T follicular helper cell (primary cell): ENCODE data around the gene IL17RA.
"Not testable (repeated sequence)": the region's sequence is repeated elsewhere in the genome, so short reads cannot be mapped to it uniquely, and the experiment has no call there.

Experiments used
- DNase-seq: peaks from one replicate; pipeline ENCODE4 v3.0.0-alpha.2; 2020; ENCODE audit warnings: low read depth
- total RNA-seq, 2 experiments: gene quantifications; one replicate each; lab custom pipeline; 2026; lab: John Stamatoyannopoulos, UW

The IL17RA gene
- 54.4 to 148 reads per million in 2 experiments for total RNA-seq

- DNase-seq = peak; percentile 90
These were observed at the start of gene IL17RA for GRCh38 chr22:17084554-17085276. IL17RA (plus strand) TSS chr22:17085000; CDS start chr22:17085092, 92 bp downstream.

GRCh38 chr22:17035246-17035645 is 49.6 kb upstream of the IL17RA start:
- no peak for DNase-seq

GRCh38 chr22:17035976-17036841 is 48.6 kb upstream of the IL17RA start:
- not testable (repeated sequence) for DNase-seq

- DNase-seq = not testable (repeated sequence)
These were observed 47.7 kb upstream of the IL17RA start for GRCh38 chr22:17036842-17037711.

- DNase-seq = no peak
These were observed 41.3 kb upstream of the IL17RA start for GRCh38 chr22:17043521-17043920.

- DNase-seq = no peak
These were observed 38.0 kb upstream of the IL17RA start for GRCh38 chr22:17046566-17047348.

GRCh38 chr22:17047656-17048055 is 37.1 kb upstream of the IL17RA start:
- DNase-seq = no peak

- no peak for DNase-seq
These were observed 28.7 kb upstream of the IL17RA start for GRCh38 chr22:17056058-17056457.

GRCh38 chr22:17056807-17057206 is 28.0 kb upstream of the IL17RA start:
- no peak for DNase-seq

GRCh38 chr22:17057959-17058814 is 26.6 kb upstream of the IL17RA start:
- peak; percentile 13 for DNase-seq

GRCh38 chr22:17060126-17060525 is 24.7 kb upstream of the IL17RA start:
- no peak for DNase-seq

- DNase-seq = no peak
These were observed 21.2 kb upstream of the IL17RA start for GRCh38 chr22:17063411-17064106.

GRCh38 chr22:17064498-17065100 is 20.2 kb upstream of the IL17RA start:
- DNase-seq = no peak

GRCh38 chr22:17065433-17065832 is 19.4 kb upstream of the IL17RA start:
- no peak for DNase-seq

- no peak for DNase-seq
These were observed 11.9 kb upstream of the IL17RA start for GRCh38 chr22:17072877-17073276.

- DNase-seq = no peak
These were observed 10.2 kb upstream of the IL17RA start for GRCh38 chr22:17074648-17075002.

- no peak for DNase-seq
These were observed 7.5 kb upstream of the IL17RA start for GRCh38 chr22:17077255-17077654.

- no peak for DNase-seq
These were observed 5.2 kb upstream of the IL17RA start for GRCh38 chr22:17079572-17079971.

- DNase-seq = no peak
These were observed 1.5 kb upstream of the IL17RA start for GRCh38 chr22:17083255-17083654.
